K562 (cell line): Measurements from ENCODE around the gene NRN1L. TPM values are rescaled to one million over a fixed set of nuclear protein-coding genes. Genes with fewer than 3 reads are reported as not detected.

ENCODE experiments used
- ARNT ChIP-seq, 2 experiments: fragments of 450-650 bp; IDR thresholded peaks; 2 replicates each; pipeline ENCODE4 v1.6.1; 2016; ENCODE audit warnings: mild to moderate bottlenecking in 1 of 2
- DPF2 ChIP-seq: fragments of 450-650 bp; IDR thresholded peaks from 2 replicates; pipeline ENCODE4 v1.6.1; 2016
- E4F1 ChIP-seq: fragments of 250-450 bp; sonication (Bioruptor Pico); IDR thresholded peaks from 2 replicates; pipeline ENCODE4 v1.5.0; 2021; ENCODE audit warnings: mild to moderate bottlenecking, borderline replicate concordance
- ESRRA ChIP-seq: fragments of 450-650 bp; IDR thresholded peaks from 2 replicates; pipeline ENCODE4 v1.6.1; 2014; ENCODE audit warnings: low read depth, mild to moderate bottlenecking, moderate library complexity, borderline replicate concordance
- FOXP1 ChIP-seq: sonication (generic); formaldehyde crosslinking; IDR thresholded peaks from 2 replicates; pipeline ENCODE4 v1.8.0; 2022; ENCODE audit warnings: mild to moderate bottlenecking, missing genetic modification reagents
- GATAD2B ChIP-seq: fragments of 450-650 bp; IDR thresholded peaks from 2 replicates; pipeline ENCODE4 v1.6.1; 2017; ENCODE audit warnings: mild to moderate bottlenecking, borderline replicate concordance
- GTF2A2 ChIP-seq: IDR thresholded peaks from 2 replicates; pipeline ENCODE4 v1.6.1; 2016; ENCODE audit warnings: mild to moderate bottlenecking, missing genetic modification characterization, missing compliant biosample characterization
- GTF2E2 ChIP-seq: fragments of 200-800 bp; sonication (Bioruptor generic); IDR thresholded peaks from 2 replicates; pipeline ENCODE4 v1.6.1; 2016; ENCODE audit warnings: missing genetic modification characterization, missing compliant biosample characterization
- HOMEZ ChIP-seq: fragments of 250-450 bp; sonication (Bioruptor Pico); IDR thresholded peaks from 2 replicates; pipeline ENCODE4 v1.4.0; 2020; ENCODE audit warnings: mild to moderate bottlenecking, moderate library complexity
- KDM1A ChIP-seq, 2 experiments: fragments of 450-650 bp; IDR thresholded peaks; 2 replicates each; pipeline ENCODE4 v1.6.1; 2016; ENCODE audit warnings: mild to moderate bottlenecking in 2 of 2
- KHSRP ChIP-seq: fragments of 450-650 bp; IDR thresholded peaks from 2 replicates; pipeline ENCODE4 v1.6.1; 2017
- KLF16 ChIP-seq: IDR thresholded peaks from 2 replicates; pipeline ENCODE4 v1.6.1; 2016; ENCODE audit warnings: antibody characterized with exemption
- MEF2A ChIP-seq: IDR thresholded peaks from 2 replicates; pipeline ENCODE4 v1.6.1; 2011; ENCODE audit warnings: low read depth, mild to moderate bottlenecking, low read length, moderate library complexity; ENCODE audit not compliant: control insufficient read depth
- PRPF4 ChIP-seq: fragments of 200-400 bp; formaldehyde crosslinking; IDR thresholded peaks from one replicate; pipeline ENCODE4 v1.6.1; 2017; ENCODE audit warnings: low read length, low read depth, mild to moderate bottlenecking; ENCODE audit not compliant: insufficient read depth, poor library complexity, severe bottlenecking
- PTBP1 ChIP-seq: fragments of 200-400 bp; formaldehyde crosslinking; IDR thresholded peaks from 2 replicates; pipeline ENCODE4 v1.6.1; 2017; ENCODE audit warnings: low read depth, low read length
- TEAD2 ChIP-seq: fragments of 450-650 bp; IDR thresholded peaks from 2 replicates; pipeline ENCODE4 v1.6.1; 2016; ENCODE audit warnings: missing genetic modification characterization, control low read depth, missing compliant biosample characterization
- THRB ChIP-seq: fragments of 450-650 bp; formaldehyde crosslinking; conservative IDR thresholded peaks from 2 replicates; pipeline ENCODE4 v1.4.0; 2022; ENCODE audit warnings: mild to moderate bottlenecking, missing genetic modification characterization
- U2AF1 ChIP-seq: fragments of 200-400 bp; formaldehyde crosslinking; optimal IDR thresholded peaks from 2 replicates; pipeline ENCODE3; 2017; ENCODE audit warnings: mild to moderate bottlenecking, low read depth, low read length, moderate library complexity
- ZNF124 ChIP-seq: sonication (generic); formaldehyde crosslinking; IDR thresholded peaks from 2 replicates; pipeline ENCODE4 v1.8.1; 2022; ENCODE audit warnings: missing genetic modification reagents
- ZNF134 ChIP-seq: fragments of 250-450 bp; sonication (Bioruptor Pico); conservative IDR thresholded peaks from 2 replicates; pipeline ENCODE4 v1.4.0; 2020
- ZNF143 ChIP-seq: sonication (generic); formaldehyde crosslinking; IDR thresholded peaks from 2 replicates; pipeline ENCODE4 v1.9.0; 2022; ENCODE audit warnings: mild to moderate bottlenecking, missing genetic modification reagents
- ZNF408 ChIP-seq: fragments of 250-450 bp; sonication (Bioruptor Pico); IDR thresholded peaks from 2 replicates; pipeline ENCODE4 v1.4.0; 2020; ENCODE audit warnings: low read depth, mild to moderate bottlenecking, moderate library complexity
- ZNF436 ChIP-seq: fragments of 250-450, 450-650 bp; sonication (Bioruptor Pico); formaldehyde crosslinking; IDR thresholded peaks from 2 replicates; pipeline ENCODE4 v1.7.0; 2020; ENCODE audit warnings: mild to moderate bottlenecking
- ZNF655 ChIP-seq: fragments of 250-450 bp; sonication (Bioruptor Pico); IDR thresholded peaks from 2 replicates; pipeline ENCODE4 v1.5.0; 2021
- ZNF830 ChIP-seq: fragments of 250-450 bp; sonication (Bioruptor Pico); IDR thresholded peaks from 2 replicates; pipeline ENCODE4 v1.5.0; 2021; ENCODE audit warnings: mild to moderate bottlenecking
- polyA plus RNA-seq, 8 experiments: library from polyadenylated mRNA; depleted of rRNA in 4 of 8; stranded (reverse) in 5 of 8; unstranded in 3 of 8; fragments of >200 nt; fragmentation: Nextera tagmentation in 2 of 8; fragmentation: Illumina TruSeq in 1 of 8; extraction: Ambion mirVana in 2 of 8; extraction: Trizol in 1 of 8; gene quantifications; 2 replicates each; pipeline versions ENCODE4 v1.2.1 to v1.2.3, GENCODE V29; 2011 to 2014; ENCODE audit warnings: inconsistent platforms in 1 of 8, missing spikeins in 1 of 8
- total RNA-seq, 7 experiments: library from RNA; depleted of rRNA in 6 of 7; stranded (reverse); fragments of >200 nt in 6 of 7; fragmentation: Illumina TruSeq in 2 of 7; extraction: Trizol in 2 of 7; gene quantifications; 2 replicates each; pipeline versions ENCODE4 v1.2.1 to v1.2.3, GENCODE V29; 2011 to 2021; ENCODE audit warnings: low replicate concordance in 1 of 7

NRN1L gene
- total and polyA plus RNA-seq, 9 of the 15 experiments (the other 6 are each of a cell fraction or from before 2014, with no cell fraction given) = 0.22 to 0.86 (median 0.61) TPM; not detected in 5

- no peak for TF ChIP-seq THRB (CRISPR knock-in tag)
- TF ChIP-seq DPF2 = no peak
- TF ChIP-seq ZNF655 (CRISPR knock-in tag) = no peak
- peak; percentile 84; the same call in 1 of the 2 replicates for TF ChIP-seq ESRRA
- peak in 1 of 2 experiments; percentile 54; a peak in 1 of 4 replicates for TF ChIP-seq ARNT (IDR thresholded peaks at IDR 0.05)
- TF ChIP-seq GTF2A2 = no peak
- TF ChIP-seq E4F1 = no peak
- no peak for TF ChIP-seq ZNF436 (CRISPR knock-in tag)
- TF ChIP-seq ZNF134 (CRISPR knock-in tag) = 0 out of 2 replicates have a peak, but pooled peaks have one; percentile 36
- no peak for TF ChIP-seq PTBP1
- no peak for TF ChIP-seq U2AF1
- TF ChIP-seq GATAD2B = no peak
- peak; percentile 99 for TF ChIP-seq ZNF143 (CRISPR knock-in tag)
- TF ChIP-seq FOXP1 (CRISPR knock-in tag) = peak; percentile 81
- no peak for TF ChIP-seq ZNF124 (CRISPR knock-in tag)
- TF ChIP-seq GTF2E2 (tag) = no peak
- no peak for TF ChIP-seq TEAD2 (tag)
- no peak for TF ChIP-seq KHSRP
- TF ChIP-seq PRPF4 = peak; percentile 51
- TF ChIP-seq ZNF408 = no peak
- TF ChIP-seq MEF2A = no peak
- no peak for TF ChIP-seq KDM1A (IDR thresholded peaks at IDR 0.05)
- TF ChIP-seq ZNF830 (CRISPR knock-in tag) = no peak
- no peak for TF ChIP-seq HOMEZ (CRISPR knock-in tag)
- TF ChIP-seq KLF16 = no peak
These were observed 38.2 kb upstream of the NRN1L start, which contains the start of gene NUTF2 (continued) for GRCh38 chr16:67846320-67847063.
